Astrocyte of the spinal cord (primary cell): ENCODE measurements around the gene REM2.

Source experiments
- DNase-seq: peaks from one replicate; pipeline ENCODE4 v3.0.0; 2011; ENCODE audit warnings: low read depth, low spot score
- H3K4me3 ChIP-seq: 2 replicates; pipeline ENCODE4 v1.5.1; 2011; ENCODE audit warnings: low read depth, mild to moderate bottlenecking, low read length, moderate library complexity
- CTCF ChIP-seq: IDR thresholded peaks from 2 replicates; pipeline ENCODE4 v1.5.1; 2012; ENCODE audit warnings: low read depth, mild to moderate bottlenecking, low read length, inconsistent platforms
- in situ Hi-C: cut with HindIII; loops from 2 replicates; pipeline ENCODE4 v1.10.0; 2017; ENCODE audit warnings: low sequenced_read_pairs

REM2 gene

GRCh38 chr14:22920697-22921096 is 37.7 kb downstream of the REM2 start:
- TF ChIP-seq CTCF, result no peak
- in situ Hi-C loops, result no loop called here
- no peak overlapping the region for H3K4me3 ChIP-seq
- DNase-seq, result no peak

GRCh38 chr14:22922294-22922693 is 39.3 kb downstream of the REM2 start:
- in situ Hi-C loops, result no loop called here
- DNase-seq, result no peak

GRCh38 chr14:22923746-22924145 is 40.7 kb downstream of the REM2 start:
- DNase-seq, result no peak
- no peak for TF ChIP-seq CTCF
- H3K4me3 ChIP-seq, result no peak overlapping the region
- in situ Hi-C loops, result no loop called here

More at GRCh38 chr14:22922294-22922693, 39.3 kb downstream of the REM2 start:
- no peak for TF ChIP-seq CTCF
- no peak overlapping the region for H3K4me3 ChIP-seq

GRCh38 chr14:22925513-22925912 is 42.5 kb downstream of the REM2 start:
- no peak for DNase-seq
- no peak for TF ChIP-seq CTCF
- in situ Hi-C loops, result no loop called here
- no peak overlapping the region for H3K4me3 ChIP-seq

GRCh38 chr14:22926316-22926715 is 43.3 kb downstream of the REM2 start:
- no peak for TF ChIP-seq CTCF
- in situ Hi-C loops, result no loop called here
- no peak overlapping the region for H3K4me3 ChIP-seq
- DNase-seq, result no peak

GRCh38 chr14:22928237-22929103 is 45.4 kb downstream of the REM2 start:
- DNase-seq, result no peak

More at GRCh38 chr14:22928237-22929103, 45.4 kb downstream of the REM2 start:
- in situ Hi-C loops, result no loop called here
- H3K4me3 ChIP-seq, result peak overlapping the region; percentile 95
- TF ChIP-seq CTCF, result no peak
